Stimulated activated CD4-positive, alpha-beta T cell treated with anti-CD3 and anti-CD28 coated beads, Interleukin-2, amount 100 ng/mL, for 4 hours (primary cell): Measurements from ENCODE around the gene FOXN4.

Experiments used
- DNase-seq: peaks from one replicate; pipeline ENCODE4 v3.0.0-alpha.2; 2020; ENCODE audit warnings: low read depth

FOXN4 gene

DNA sequence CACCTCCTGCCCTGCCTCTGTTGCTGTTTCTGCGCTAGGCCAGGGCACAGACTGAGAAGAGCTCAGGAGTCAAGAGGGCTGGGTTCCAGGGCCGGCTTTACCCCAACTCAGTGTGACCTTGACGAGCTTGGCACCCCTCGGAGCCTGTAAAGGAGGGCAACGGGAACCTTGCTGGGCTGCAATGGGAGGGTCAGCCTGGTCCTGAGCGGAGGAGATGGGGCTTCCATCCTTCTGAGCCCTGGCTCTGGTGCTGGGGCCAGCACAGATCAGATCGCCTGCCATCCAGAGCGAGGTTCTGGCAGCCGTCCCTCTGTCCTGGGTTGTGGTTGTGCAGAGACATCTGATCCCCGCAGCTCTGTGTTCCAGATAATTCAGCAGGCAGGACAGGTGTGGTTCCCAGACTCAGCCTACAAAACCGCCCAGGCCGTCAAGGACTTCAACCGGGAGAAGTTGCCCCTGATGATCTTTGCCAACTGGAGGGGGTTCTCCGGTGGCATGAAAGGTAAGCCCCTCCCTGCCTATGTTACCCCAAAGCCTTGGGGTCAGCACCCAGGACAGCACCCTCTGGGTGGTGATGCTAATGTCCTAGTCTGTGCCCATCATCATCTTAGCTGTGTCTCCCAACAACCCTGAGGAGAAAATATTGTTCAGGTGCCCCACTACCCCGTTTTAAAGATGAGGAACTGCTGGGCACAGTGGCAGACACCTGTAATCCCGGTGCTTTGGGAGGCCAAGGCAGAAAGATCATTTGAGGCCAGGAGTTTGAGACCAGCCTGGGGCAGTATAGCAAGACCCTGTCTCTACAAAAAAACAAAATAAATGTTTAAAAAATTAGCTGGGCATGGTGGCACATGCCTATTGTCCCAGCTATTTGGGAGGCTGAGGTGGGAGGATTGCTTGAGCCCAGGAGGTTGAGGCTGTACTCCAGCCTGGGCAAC, 50.2 kb downstream of the FOXN4 start:
- DNase-seq: no peak

DNA sequence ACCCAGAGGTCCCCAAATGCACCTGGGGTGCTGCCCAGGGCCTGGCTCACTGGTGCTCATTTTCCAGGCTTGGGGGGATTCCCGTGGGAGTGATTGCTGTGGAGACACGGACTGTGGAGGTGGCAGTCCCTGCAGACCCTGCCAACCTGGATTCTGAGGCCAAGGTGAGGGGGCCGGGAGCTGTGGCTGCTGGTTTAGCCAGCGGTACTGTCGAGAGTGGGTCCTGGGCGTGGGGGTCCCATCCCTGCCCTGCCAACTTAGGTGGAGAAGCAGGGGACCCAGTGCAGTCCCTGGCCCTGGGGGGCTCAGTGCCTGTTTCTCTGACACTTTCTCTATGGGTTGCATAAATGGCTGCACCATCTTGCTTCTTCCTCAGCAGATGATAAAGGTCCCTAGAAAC, 50.9 kb downstream of the FOXN4 start:
- DNase-seq: no peak

GRCh38 chr12:109256011-109256410, 53.1 kb downstream of the FOXN4 start:
- DNase-seq: no peak

GRCh38 chr12:109255377-109255776, 53.7 kb downstream of the FOXN4 start:
- no peak for DNase-seq

- no peak for DNase-seq
Measured at GRCh38 chr12:109253913-109254544, 55.1 kb downstream of the FOXN4 start.

- DNase-seq: no peak
Measured at GRCh38 chr12:109252799-109253198, 56.3 kb downstream of the FOXN4 start.

GRCh38 chr12:109250523-109250922, 58.6 kb downstream of the FOXN4 start:
- no peak for DNase-seq

DNA sequence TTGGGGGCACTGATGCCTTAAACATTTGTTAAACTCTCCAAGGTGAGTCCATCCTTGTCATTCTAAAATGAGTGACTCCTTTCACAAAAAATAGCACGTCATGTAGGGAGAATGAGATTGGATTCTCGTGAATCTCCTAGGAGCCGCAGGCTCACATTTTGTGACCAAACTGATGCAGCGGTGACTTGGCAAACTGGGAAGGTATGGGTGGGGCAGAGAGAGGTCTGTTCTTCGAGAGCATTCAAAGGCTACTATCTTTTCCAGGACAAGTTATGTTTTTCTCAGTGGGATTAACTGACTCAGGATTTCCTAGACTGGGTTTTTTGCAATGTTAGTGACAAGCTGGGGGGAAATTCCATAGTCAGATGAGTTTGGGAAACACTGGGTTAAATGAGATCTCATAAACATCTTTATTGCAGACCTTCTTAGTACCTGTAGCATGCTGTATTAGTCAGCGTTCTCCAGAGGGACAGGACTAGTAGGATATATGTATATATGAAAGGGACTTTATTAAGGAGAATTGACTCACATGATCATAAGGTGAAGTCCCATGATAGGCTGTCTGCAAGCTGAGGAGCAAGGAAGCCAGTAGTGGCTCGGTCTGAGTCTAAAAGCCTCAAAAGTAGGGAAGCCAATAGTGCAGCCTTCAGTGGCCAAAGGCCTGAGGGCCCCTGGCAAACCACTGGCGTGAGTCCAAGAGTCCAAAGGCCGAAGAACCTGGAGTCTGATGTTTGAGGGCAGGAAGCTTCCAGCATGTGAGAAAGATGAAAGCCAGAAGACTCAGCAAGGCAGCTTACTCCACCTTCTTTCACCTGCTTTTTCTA, 61.0 kb downstream of the FOXN4 start:
- DNase-seq: no peak

DNA sequence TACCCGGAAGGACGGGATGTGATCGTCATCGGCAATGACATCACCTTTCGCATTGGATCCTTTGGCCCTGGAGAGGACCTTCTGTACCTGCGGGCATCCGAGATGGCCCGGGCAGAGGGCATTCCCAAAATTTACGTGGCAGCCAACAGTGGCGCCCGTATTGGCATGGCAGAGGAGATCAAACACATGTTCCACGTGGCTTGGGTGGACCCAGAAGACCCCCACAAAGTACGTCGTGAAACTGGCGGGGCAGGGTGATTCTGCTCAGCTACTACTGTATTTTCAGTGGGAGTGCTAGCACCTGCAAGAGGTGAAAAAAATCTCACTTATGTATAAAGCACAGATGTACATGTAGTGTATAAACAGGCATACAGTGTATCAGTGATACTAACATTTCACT, 62.9 kb downstream of the FOXN4 start:
- no peak for DNase-seq

- DNase-seq: no peak
Measured at GRCh38 chr12:109244073-109244472, 65.0 kb downstream of the FOXN4 start.

DNA sequence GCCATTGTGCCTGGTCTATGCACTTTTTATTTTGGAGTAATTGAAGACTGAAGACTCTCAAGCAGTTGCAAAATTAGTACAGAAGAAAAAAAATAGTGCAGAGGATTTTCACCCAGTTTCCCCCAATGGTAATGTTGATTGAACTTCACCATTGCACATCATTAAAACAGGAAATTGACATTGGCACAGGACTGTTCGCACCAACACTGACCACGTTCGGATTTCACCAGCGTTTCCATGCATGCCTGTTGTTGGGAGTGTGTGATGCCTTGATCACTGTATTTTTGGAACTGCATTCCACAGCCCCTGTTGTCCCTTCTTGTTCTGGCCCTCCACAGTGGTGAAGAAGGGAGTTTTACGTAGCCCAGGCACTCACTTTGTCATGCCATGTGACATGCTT, 67.1 kb downstream of the FOXN4 start:
- no peak for DNase-seq

- no peak for DNase-seq
Measured at GRCh38 chr12:109240365-109240764, 68.7 kb downstream of the FOXN4 start.

DNA sequence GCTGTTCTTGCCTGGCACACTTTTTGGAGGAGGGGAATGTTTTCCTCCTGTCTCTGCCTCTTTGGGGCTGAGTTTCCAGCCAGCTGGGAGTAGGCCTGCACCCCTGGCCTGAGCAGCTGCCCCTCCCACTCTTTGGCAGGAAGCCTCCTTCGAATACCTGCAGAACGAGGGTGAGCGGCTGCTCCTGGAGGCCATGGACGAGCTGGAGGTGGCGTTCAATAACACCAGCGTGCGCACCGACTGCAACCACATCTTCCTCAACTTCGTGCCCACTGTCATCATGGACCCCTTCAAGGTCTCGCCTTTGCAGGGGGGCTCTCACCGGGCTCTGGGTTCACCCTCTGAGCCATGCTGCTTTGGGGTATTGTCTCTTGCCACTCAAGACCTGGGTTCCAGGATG, 69.4 kb downstream of the FOXN4 start:
- DNase-seq: no peak

DNA sequence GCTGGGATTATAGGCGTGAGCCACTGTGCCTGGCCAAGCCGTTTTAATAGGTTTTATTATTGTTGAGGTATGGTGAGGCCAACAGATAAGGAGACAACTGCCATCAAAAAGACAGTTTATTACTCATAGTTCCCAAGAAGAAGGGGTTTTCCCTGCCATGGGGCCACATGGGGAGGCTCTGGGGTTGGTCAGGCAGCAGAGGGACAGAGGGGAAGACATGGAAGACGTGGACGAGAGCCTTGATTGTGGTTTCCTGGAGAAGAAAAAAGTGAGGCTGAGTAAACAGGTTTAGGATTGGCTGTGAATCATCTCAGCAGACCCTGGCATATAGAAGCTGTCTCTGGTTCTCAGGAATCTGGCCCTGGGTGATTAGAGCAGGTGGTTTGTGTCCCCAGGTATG, 69.9 kb downstream of the FOXN4 start:
- no peak for DNase-seq

GRCh38 chr12:109236257-109236656, 72.8 kb downstream of the FOXN4 start:
- no peak for DNase-seq

GRCh38 chr12:109234012-109234411, 75.1 kb downstream of the FOXN4 start:
- DNase-seq: no peak

DNA sequence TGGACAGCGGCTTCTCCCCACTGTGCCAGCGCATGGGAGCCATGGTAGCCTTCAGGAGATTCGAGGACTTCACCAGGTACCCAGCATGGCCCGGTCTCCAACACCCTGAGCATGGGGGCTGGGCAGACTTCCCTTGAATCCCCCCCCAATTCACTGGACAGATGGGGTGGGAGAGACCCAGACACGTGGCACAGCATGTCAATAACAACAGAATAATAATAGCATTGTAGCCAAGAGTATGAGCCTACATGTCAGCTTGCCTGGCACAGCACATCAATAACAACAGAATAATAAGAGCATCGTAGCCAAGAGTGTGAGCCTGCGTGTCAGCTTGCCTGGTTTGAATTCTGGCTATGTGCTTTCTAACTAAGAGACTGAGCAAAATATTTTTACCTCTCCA, 76.4 kb downstream of the FOXN4 start:
- no peak for DNase-seq

DNA sequence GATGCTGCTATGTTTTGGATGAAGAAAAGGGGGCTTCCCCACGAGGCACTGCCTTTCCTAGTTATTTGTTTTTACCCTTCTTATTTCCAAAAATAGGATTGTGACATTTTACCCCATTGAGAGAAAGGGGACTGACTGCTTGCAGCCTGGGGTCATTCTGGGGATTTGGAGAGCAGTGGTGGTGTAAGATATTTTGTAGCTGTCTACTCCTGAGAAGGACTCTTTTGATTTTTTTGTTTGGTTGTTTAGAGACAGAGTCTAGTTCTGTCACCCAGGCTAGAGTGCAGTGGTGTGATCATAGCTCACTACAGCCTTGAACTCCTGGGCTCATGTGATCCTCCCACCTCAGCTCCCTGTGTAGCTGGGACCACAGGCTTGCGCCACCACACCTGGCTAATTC, 78.9 kb downstream of the FOXN4 start:
- no peak for DNase-seq

DNA sequence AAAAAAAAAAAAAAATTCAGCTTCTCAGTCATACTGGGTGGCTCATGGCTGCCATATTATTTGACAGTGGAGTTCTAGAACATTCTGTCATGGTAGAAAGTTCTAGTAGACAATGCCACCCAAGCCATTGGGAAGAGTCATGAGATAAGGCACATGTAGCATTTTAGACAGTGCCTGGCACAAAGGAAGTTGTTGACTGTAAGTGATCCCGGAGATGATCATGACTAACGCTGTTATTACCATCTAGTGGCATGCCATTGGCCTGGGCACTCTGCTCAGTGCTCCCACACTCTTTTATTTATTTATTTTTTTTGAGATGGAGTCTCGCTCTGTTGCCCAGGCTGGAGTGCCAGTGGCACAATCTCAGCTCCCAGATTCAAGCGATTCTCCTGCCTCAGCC, 80.4 kb downstream of the FOXN4 start:
- DNase-seq: no peak
